ENCODE results near the gene FMN1. TPM values are rescaled to one million over a fixed set of nuclear protein-coding genes. Genes with fewer than 3 reads are reported as not detected.

FMN1 gene
- total RNA-seq, 4 donors from 2014 or later = 32.6 to 102 (median 63.0) TPM

DNA sequence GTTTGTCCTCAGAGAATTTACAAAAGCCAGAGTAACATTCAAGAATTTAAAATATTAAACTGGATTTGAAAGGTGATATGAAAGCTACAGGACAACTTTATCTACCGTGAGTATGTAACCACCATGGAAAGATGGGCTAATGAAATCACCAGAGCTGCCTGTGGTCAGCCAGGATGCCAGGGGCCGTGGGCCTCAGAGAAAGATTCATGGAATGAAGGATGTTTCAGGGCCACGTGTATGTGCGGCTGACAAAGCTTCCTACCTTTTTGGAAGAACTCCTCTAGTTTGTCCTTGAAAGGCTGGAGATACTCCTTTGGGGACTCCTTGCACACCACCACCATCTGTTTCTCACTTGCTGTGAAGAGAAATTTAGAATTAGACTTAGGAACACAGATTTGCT, 337.8 kb downstream of the FMN1 start:
- TF ChIP-seq EP300 (IDR thresholded peaks at IDR 0.05; ENCODE audit: low read depth) (no peak), POLR2A (IDR thresholded peaks at IDR 0.05) (no peak), POLR2AphosphoS5 (IDR thresholded peaks at IDR 0.05) (no peak)
- TF ChIP-seq, protein P1, sequence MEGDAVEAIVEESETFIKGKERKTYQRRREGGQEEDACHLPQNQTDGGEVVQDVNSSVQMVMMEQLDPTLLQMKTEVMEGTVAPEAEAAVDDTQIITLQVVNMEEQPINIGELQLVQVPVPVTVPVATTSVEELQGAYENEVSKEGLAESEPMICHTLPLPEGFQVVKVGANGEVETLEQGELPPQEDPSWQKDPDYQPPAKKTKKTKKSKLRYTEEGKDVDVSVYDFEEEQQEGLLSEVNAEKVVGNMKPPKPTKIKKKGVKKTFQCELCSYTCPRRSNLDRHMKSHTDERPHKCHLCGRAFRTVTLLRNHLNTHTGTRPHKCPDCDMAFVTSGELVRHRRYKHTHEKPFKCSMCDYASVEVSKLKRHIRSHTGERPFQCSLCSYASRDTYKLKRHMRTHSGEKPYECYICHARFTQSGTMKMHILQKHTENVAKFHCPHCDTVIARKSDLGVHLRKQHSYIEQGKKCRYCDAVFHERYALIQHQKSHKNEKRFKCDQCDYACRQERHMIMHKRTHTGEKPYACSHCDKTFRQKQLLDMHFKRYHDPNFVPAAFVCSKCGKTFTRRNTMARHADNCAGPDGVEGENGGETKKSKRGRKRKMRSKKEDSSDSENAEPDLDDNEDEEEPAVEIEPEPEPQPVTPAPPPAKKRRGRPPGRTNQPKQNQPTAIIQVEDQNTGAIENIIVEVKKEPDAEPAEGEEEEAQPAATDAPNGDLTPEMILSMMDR (IDR thresholded peaks at IDR 0.05) = no peak
- no peaks in the 10 kb centered on the region for H3K9me3 ChIP-seq
- peaks cover 0 to 11% (median 2%) of the 10 kb centered on the region in 4 donors for H3K4me1 ChIP-seq
- in situ Hi-C loops (cut with MboI; ENCODE audit: low pct_ligation_motif_present in 1 of 4, low pct_unique_long_range_greater_than_20kb in 1 of 4, low sequenced_read_pairs in 3 of 4) = no loop called here
- no peaks in the 10 kb centered on the region for H3K27me3 ChIP-seq
- no peaks in the 10 kb centered on the region for H3K36me3 ChIP-seq
- no peak overlapping the region for H3K4me3 ChIP-seq
- no peak for DNase-seq
- intact Hi-C loops (cut with DNase I; ENCODE audit: low total_unique reads) = no loop called here
- no peak overlapping the region for H3K27ac ChIP-seq
- 88 to 92% methylated on average over 4 of the region's 4 CpGs for WGBS, 2 donors (ENCODE audit: low coverage in 1 of 2)

- TF ChIP-seq, protein P1 (IDR thresholded peaks at IDR 0.05) = no peak
- TF ChIP-seq POLR2AphosphoS5 (IDR thresholded peaks at IDR 0.05) = peak; percentile 27 to 40 (median 36)
- Histone ChIP-seq H3K4me1 (peaks cover 0 to 11% (median 0%) of the 10 kb centered on the region in 4 donors), H3K27me3 (no peaks in the 10 kb centered on the region), H3K27ac (peak overlapping the region in 3 of 4 donors; percentile 2 to 48 (median 38)), H3K4me3 (no peak overlapping the region), H3K36me3 (no peaks in the 10 kb centered on the region), H3K9me3 (no peaks in the 10 kb centered on the region)
- in situ Hi-C loops (cut with MboI; ENCODE audit: low pct_ligation_motif_present in 1 of 4, low pct_unique_long_range_greater_than_20kb in 1 of 4, low sequenced_read_pairs in 3 of 4) = no loop called here
- intact Hi-C loops (cut with DNase I; ENCODE audit: low total_unique reads) = no loop called here
- no peak for DNase-seq
Measured at GRCh38 chr15:32855942-32856341, 338.6 kb downstream of the FMN1 start.

- TF ChIP-seq POLR2A (IDR thresholded peaks at IDR 0.05) (no peak), POLR2AphosphoS5 (IDR thresholded peaks at IDR 0.05) (no peak), EP300 (IDR thresholded peaks at IDR 0.05; ENCODE audit: low read depth) (no peak)
- TF ChIP-seq, protein P1 (IDR thresholded peaks at IDR 0.05) = no peak
- Histone ChIP-seq H3K9me3 (no peaks in the 10 kb centered on the region), H3K4me3 (no peak overlapping the region), H3K4me1 (peaks cover 0 to 11% (median 0%) of the 10 kb centered on the region in 4 donors), H3K27me3 (no peaks in the 10 kb centered on the region), H3K36me3 (no peaks in the 10 kb centered on the region), H3K27ac (no peak overlapping the region)
- 92 to 100% methylated on average over 1 to 3 of the region's 3 CpGs for WGBS, 2 donors (ENCODE audit: low coverage in 1 of 2)
- intact Hi-C loops (cut with DNase I; ENCODE audit: low total_unique reads) (loop anchor here (5.0 kb wide), 1 partner anchor 814 kb away; no protein-coding TSS in a partner anchor), in situ Hi-C loops (cut with MboI; ENCODE audit: low pct_ligation_motif_present in 1 of 4, low pct_unique_long_range_greater_than_20kb in 1 of 4, low sequenced_read_pairs in 3 of 4) (no loop called here)
- no peak for DNase-seq
Measured at GRCh38 chr15:32853592-32853991, 340.9 kb downstream of the FMN1 start.

GRCh38 chr15:32852771-32853170, 341.7 kb downstream of the FMN1 start:
- WGBS, 2 donors (ENCODE audit: low coverage in 1 of 2) = 89 to 91% methylated on average over 3 of the region's 3 CpGs
- no peak for DNase-seq
- no peak overlapping the region for H3K4me3 ChIP-seq
- H3K4me1 ChIP-seq = peaks cover 0 to 11% (median 0%) of the 10 kb centered on the region in 4 donors
- in situ Hi-C loops (cut with MboI; ENCODE audit: low pct_ligation_motif_present in 1 of 4, low pct_unique_long_range_greater_than_20kb in 1 of 4, low sequenced_read_pairs in 3 of 4) = no loop called here
- H3K27me3 ChIP-seq = no peaks in the 10 kb centered on the region
- no peak for TF ChIP-seq EP300 (IDR thresholded peaks at IDR 0.05; ENCODE audit: low read depth)
- intact Hi-C loops (cut with DNase I; ENCODE audit: low total_unique reads) = loop anchor here (5.0 kb wide), 1 partner anchor 815 kb away; no protein-coding TSS in a partner anchor
- H3K36me3 ChIP-seq = no peaks in the 10 kb centered on the region
- no peak overlapping the region for H3K27ac ChIP-seq
- H3K9me3 ChIP-seq = no peaks in the 10 kb centered on the region

DNA sequence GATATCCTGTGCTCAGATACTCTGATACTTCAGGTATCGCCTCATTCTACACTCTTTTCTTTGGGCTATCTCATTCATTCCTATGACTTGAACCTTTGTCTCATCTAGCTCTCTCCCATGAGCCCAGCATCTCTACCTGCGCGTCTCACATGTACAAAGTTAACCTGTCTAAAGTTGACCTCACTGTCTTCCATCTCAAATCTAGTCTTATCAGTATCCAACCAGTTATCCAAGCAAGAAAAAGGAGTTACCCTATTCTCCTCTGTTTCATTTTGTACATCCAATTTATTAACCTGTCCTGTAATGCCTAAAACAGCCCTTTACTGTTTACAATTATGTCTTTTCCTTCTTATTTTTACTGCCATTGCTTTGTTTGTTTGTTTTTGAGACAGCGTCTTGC, 342.5 kb downstream of the FMN1 start:
- DNase-seq = no peak
- H3K27me3 ChIP-seq = no peaks in the 10 kb centered on the region
- in situ Hi-C loops (cut with MboI; ENCODE audit: low pct_ligation_motif_present in 1 of 4, low pct_unique_long_range_greater_than_20kb in 1 of 4, low sequenced_read_pairs in 3 of 4) = no loop called here
- WGBS, 2 donors (ENCODE audit: low coverage in 1 of 2) = 96 to 98% methylated on average over 4 of the region's 4 CpGs
- H3K4me3 ChIP-seq = no peak overlapping the region
- no peak overlapping the region for H3K27ac ChIP-seq
- TF ChIP-seq POLR2AphosphoS5 (IDR thresholded peaks at IDR 0.05) (no peak), EP300 (IDR thresholded peaks at IDR 0.05; ENCODE audit: low read depth) (no peak), POLR2A (IDR thresholded peaks at IDR 0.05) (no peak)
- TF ChIP-seq, protein P1 (IDR thresholded peaks at IDR 0.05) = no peak
- H3K36me3 ChIP-seq = no peaks in the 10 kb centered on the region
- peaks cover 0 to 11% (median 0%) of the 10 kb centered on the region in 4 donors for H3K4me1 ChIP-seq
- H3K9me3 ChIP-seq = no peaks in the 10 kb centered on the region
- intact Hi-C loops (cut with DNase I; ENCODE audit: low total_unique reads) = loop anchor here (5.0 kb wide), 1 partner anchor 815 kb away; no protein-coding TSS in a partner anchor

All from transverse colon (tissue), 4 donors.